ENCODE data around the gene CCN5.

The CCN5 gene

DNA sequence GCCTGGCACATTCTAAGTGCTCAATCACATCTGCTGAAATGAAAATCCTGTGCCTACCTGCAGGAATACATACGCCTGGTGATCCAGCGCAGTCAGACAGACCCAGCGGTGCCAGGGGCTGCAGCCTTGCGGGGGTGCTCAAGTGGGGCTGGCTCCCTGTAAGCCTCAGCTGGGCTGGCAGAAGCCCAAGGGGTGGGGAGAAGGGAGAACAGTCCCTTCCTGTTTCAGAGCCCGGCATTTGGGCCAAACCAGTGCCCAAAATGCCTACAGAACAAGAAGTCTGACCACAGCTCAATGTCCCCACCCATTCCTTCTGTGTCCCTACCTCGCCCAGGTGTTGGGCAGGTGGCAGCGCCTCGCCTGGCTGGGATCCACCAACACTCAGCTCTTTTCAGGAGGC is 53.1 kb downstream of the CCN5 start:
- TF ChIP-seq, protein P1, sequence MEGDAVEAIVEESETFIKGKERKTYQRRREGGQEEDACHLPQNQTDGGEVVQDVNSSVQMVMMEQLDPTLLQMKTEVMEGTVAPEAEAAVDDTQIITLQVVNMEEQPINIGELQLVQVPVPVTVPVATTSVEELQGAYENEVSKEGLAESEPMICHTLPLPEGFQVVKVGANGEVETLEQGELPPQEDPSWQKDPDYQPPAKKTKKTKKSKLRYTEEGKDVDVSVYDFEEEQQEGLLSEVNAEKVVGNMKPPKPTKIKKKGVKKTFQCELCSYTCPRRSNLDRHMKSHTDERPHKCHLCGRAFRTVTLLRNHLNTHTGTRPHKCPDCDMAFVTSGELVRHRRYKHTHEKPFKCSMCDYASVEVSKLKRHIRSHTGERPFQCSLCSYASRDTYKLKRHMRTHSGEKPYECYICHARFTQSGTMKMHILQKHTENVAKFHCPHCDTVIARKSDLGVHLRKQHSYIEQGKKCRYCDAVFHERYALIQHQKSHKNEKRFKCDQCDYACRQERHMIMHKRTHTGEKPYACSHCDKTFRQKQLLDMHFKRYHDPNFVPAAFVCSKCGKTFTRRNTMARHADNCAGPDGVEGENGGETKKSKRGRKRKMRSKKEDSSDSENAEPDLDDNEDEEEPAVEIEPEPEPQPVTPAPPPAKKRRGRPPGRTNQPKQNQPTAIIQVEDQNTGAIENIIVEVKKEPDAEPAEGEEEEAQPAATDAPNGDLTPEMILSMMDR (IDR thresholded peaks at IDR 0.05) = no peak
- DNase-seq = no peak
- peaks cover 0 to 42% of the 10 kb centered on the region in 2 donors for H3K27me3 ChIP-seq

DNA sequence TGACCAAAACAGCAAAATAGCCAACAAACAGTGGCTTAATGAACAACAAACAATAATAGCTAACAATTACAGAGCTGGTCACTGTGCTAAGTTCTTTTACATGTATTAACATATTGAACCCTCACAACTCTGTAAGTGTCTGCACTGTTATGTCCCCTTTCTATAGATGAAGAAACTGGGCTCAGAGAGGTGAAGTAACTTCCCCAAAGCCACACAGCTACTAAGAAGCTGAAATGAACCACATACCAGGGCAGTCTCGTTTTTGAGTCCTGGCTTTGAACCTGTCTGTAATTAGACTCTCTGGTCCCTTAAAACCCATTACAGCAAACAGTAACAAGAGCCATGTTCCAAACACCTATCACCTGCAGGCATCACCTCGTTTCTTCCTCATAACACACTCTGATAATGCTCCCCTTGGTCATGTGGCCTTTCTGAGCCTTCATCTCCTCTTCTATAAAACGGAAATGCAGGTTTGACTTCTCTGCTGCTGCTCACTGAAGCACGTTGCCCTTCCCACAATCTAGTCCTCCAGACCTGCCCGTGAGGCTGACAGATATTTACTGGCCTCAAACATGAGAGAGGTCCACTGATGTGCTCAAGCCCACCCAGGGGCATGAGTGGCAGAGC is 53.8 kb downstream of the CCN5 start:
- Histone ChIP-seq H3K27me3 (peaks cover 0 to 46% of the 10 kb centered on the region in 2 donors), H3K4me1 (no peaks in the 10 kb centered on the region), H3K9me3 (no peaks in the 10 kb centered on the region), H3K36me3 (no peaks in the 10 kb centered on the region), H3K4me3 (no peak overlapping the region), H3K27ac (no peak overlapping the region)
- intact Hi-C loops (cut with DNase I; ENCODE audit: low total_unique reads) = no loop called here
- no peak for DNase-seq
- TF ChIP-seq, protein P1 (IDR thresholded peaks at IDR 0.05) = no peak

More for the DNA sequence above, 53.1 kb downstream of the CCN5 start:
- H3K36me3 ChIP-seq = no peaks in the 10 kb centered on the region
- no peak overlapping the region for H3K27ac ChIP-seq
- no peaks in the 10 kb centered on the region for H3K4me1 ChIP-seq
- no peak overlapping the region for H3K4me3 ChIP-seq
- no peaks in the 10 kb centered on the region for H3K9me3 ChIP-seq
- intact Hi-C loops (cut with DNase I; ENCODE audit: low total_unique reads) = no loop called here

DNA sequence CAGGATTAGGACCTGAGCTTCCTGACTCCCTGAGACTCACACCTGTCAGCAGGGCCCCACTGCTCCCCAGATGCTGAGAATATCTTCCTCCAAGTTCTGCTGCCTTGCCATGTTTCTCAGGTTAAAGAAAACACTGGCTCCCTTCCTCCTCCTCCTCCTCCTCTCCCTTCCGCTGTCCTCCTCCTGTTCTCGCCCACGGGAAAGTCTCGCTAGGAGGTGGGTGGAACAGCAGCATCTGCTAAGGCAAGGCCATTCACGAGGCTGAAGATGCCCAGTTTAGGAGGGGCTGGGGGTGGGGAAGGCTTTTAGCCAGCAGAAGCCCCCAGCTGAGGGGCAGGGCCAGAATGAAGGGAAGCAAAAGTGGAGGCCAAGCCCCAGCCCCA is 54.3 kb downstream of the CCN5 start:
- H3K27ac ChIP-seq = no peak overlapping the region
- H3K4me1 ChIP-seq = no peaks in the 10 kb centered on the region
- no peaks in the 10 kb centered on the region for H3K36me3 ChIP-seq
- intact Hi-C loops (cut with DNase I; ENCODE audit: low total_unique reads) = no loop called here
- no peaks in the 10 kb centered on the region for H3K9me3 ChIP-seq
- TF ChIP-seq, protein P1 (IDR thresholded peaks at IDR 0.05) = no peak
- no peak overlapping the region for H3K4me3 ChIP-seq
- H3K27me3 ChIP-seq = peaks cover 0 to 47% of the 10 kb centered on the region in 2 donors
- no peak for DNase-seq

DNA sequence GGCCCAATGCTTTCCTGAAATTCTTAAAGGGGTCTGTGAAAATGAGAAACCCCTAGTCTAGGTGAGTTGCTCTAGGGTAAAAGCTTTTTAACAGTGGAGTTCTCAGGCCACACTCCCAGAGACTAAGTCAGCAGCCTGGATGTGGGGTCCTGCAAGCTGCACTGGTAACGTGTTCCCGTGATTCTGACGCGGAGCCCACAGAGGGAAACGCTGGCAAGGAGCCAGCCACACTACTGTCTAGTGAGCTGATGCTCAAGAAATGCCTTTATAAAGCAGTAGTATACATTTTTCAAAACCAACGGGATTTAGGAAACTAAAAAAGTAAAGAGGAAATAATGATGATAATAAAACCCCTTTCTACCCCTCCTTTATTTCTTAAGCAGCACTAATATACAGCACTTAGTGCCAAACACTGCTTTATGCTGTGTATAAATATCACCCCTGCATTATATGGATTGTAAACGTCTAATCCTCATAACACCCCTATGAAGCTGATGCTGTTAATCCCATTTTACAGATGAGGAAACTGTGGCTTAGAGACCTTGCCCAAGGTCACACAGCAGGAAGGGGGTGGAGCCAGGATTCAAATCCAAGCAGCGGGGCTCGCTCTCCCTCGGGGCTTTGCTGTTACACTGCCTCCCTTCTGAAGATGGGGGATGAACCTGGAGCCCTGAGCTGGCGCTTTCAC is 55.5 kb downstream of the CCN5 start:
- Histone ChIP-seq H3K36me3 (no peaks in the 10 kb centered on the region), H3K4me3 (no peak overlapping the region), H3K27me3 (peaks cover 0 to 55% of the 10 kb centered on the region in 2 donors), H3K4me1 (no peaks in the 10 kb centered on the region), H3K9me3 (no peaks in the 10 kb centered on the region), H3K27ac (no peak overlapping the region)
- intact Hi-C loops (cut with DNase I; ENCODE audit: low total_unique reads) = no loop called here
- no peak for DNase-seq
- TF ChIP-seq, protein P1 (IDR thresholded peaks at IDR 0.05) = no peak

DNA sequence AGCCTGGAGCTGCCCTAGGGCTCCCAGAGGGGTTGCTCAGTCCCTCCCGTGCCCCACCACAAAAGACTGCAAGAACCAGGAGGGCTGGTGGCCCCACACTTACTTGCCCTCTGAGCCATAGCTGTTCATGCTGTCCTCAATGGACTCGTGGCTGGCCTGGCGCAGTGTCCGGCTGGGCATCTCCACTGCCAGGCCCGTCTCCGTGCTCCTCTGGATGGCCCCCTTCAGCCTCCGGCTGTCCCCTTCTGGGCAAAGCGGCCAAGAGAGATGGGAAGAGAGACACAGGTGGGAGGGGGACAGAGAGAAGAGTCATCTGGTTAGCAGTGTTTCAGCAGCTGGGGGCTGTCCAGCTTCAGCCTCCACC is 56.0 kb downstream of the CCN5 start:
- Histone ChIP-seq H3K4me3 (no peak overlapping the region), H3K27ac (no peak overlapping the region), H3K4me1 (no peaks in the 10 kb centered on the region), H3K27me3 (peaks cover 0 to 55% of the 10 kb centered on the region in 2 donors), H3K36me3 (no peaks in the 10 kb centered on the region), H3K9me3 (no peaks in the 10 kb centered on the region)
- no peak for DNase-seq
- intact Hi-C loops (cut with DNase I; ENCODE audit: low total_unique reads) = no loop called here
- TF ChIP-seq, protein P1 (IDR thresholded peaks at IDR 0.05) = no peak

Measured in tibial artery (tissue), 4 donors.